GM12873 (cell line): ENCODE data around the gene FAM111B.

Experiments
- TF ChIP-seq, protein P1 (sequence below): IDR thresholded peaks from 2 replicates; pipeline ENCODE4 v1.5.1; 2012; ENCODE audit warnings: low read depth, mild to moderate bottlenecking, moderate library complexity, low read length, control low read depth; ENCODE audit not compliant: insufficient read depth; ENCODE audit errors: missing control alignments

The FAM111B gene

DNA sequence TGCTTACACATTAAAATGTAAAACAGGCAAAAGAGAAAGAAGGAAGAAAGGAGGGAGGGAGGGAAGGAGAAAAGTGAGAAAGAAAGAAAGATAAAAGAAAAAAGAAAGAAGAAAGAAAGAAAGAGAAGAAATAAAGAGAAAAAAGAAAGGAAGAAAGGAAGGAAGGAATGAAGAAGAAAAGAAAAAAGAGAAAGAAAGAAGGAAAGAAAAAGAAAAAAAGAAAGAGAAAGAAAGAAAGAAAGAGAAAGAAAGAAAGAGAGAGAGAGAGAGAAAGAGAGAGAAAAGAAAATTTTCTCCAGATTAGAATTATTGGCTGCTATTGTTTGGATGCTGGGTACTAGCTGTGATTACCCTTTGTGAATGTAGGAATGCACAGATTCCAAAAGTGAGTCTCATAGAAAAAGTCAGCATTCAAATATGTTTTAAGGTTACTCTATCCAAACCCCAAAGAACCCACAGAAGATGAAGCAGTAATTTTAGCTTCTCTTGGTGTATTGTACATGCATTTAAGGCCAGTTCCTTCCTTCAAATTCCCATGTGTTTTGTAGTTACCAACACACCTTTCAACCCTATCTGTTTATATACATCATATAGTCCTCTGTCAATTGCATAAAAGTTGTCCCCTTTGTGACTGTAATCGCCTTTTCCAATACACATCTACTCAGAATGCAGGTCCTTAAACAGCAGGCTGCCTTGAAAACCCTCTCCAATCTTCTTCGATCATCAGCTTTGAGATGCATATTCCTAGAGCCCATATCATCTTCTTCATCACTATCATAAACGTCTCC is 34.8 kb downstream of the FAM111B start:
- TF ChIP-seq, protein P1, sequence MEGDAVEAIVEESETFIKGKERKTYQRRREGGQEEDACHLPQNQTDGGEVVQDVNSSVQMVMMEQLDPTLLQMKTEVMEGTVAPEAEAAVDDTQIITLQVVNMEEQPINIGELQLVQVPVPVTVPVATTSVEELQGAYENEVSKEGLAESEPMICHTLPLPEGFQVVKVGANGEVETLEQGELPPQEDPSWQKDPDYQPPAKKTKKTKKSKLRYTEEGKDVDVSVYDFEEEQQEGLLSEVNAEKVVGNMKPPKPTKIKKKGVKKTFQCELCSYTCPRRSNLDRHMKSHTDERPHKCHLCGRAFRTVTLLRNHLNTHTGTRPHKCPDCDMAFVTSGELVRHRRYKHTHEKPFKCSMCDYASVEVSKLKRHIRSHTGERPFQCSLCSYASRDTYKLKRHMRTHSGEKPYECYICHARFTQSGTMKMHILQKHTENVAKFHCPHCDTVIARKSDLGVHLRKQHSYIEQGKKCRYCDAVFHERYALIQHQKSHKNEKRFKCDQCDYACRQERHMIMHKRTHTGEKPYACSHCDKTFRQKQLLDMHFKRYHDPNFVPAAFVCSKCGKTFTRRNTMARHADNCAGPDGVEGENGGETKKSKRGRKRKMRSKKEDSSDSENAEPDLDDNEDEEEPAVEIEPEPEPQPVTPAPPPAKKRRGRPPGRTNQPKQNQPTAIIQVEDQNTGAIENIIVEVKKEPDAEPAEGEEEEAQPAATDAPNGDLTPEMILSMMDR = no peak

DNA sequence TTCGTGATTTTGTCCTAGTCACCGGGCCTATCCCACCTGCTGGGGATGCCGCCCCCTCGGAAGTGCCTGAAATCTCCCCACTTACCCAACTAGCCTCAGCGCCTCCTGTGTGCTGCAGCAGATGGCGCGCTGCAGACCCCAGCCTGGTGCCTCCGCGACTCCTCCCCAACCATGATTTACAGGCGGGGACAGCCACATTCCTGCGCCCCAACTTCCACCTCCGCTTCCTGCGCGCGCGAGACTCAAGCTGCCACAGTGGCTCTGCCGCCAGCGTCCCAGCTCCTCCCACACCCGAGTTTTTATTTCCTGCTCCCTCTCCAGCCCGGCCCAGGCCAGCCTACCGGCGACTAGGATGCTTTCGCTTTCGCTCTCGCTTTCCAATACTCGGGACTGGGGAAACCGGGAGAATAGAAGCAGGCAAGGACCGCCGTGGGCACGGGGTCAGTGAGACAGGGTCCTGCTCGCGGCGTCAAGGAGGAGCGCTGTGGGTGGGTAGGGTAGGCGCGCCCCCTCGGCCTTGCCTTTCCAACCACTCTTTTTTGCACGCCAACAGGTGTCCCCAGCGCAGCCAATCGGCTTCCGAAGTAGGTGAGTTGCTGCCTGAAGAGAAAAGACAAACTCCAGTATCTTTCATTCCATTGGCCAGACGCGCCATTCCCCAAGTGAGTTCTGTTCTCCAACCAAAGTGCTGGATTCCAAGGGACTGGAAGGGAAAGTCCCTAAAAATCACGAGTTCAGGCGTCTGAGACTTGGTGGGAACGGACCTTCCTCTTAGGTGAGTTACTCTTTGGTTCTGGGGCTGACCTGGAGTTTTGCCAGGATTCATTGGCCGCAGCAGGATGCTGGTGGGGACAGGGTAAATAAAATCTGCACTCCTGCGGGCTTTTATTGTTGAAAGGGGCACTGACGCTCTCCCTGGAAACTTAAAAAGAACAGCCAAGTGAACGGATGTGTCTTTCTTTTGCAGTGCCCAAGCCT is 35.8 kb downstream of the FAM111B start, which contains the start of gene FAM111A:
FAM111A (plus strand) TSS at position 327 of the 978 bp plus-strand sequence. CDS start 6,017 bp downstream, outside the sequence.
- TF ChIP-seq, protein P1 = peak; percentile 38

DNA sequence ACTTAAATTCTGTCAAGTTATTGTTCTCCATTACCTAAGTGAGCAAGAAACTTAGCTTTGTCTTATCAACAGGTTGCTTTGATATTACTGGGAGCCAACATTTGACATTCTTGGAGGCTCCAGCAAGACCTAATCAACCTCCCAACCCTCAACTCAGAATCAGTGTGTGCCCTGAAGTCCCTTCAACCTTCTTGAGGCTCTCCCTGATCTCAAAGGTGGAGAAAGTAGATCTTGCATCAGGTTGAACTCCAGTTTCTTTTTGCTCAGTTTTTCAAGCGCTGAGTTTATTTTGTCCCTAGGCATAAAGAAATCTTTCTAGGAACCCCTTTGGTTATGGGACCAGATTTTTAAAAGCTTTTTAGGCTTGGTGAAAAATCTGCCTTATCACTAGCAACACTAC is 37.1 kb downstream of the FAM111B start:
- TF ChIP-seq, protein P1 = no peak

DNA sequence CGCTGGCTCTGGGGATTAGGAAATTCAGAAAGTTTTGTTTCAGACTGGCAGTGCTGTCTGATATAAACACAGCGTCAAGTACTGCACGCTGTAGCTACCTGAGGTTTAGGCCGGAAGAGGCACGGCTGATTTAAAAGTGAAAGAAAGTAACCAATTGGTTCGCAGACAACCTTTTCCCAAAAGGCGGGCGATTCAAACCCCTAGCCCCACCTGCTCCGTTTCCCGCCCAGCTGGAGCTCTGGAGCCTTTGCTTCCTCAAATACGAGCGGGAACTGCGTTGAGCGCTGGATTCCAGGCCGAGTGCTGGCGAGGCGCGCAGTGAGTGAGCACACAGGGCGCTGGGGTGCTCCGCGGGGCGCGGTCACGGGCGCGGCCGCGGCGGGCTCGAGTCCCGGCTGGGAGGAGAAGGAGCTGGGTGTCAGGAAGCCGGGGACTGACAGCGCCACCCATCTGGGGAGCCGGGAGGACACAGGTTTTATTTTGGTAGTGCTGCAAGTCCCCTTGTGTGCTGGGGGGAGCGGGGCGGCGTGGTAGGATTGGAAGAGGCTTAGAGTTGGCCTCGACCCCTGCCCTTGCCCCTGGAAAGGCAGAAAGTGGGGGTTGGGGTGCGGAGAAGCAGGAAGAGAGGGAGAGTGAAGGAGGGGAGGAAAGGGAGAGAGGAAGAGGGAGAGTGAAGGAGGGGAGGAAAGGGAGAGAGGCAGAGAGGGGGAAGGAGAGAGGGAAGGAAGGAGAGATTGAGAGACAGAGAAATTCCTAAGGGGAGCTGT is 37.7 kb downstream of the FAM111B start:
- TF ChIP-seq, protein P1 = peak; percentile 42

DNA sequence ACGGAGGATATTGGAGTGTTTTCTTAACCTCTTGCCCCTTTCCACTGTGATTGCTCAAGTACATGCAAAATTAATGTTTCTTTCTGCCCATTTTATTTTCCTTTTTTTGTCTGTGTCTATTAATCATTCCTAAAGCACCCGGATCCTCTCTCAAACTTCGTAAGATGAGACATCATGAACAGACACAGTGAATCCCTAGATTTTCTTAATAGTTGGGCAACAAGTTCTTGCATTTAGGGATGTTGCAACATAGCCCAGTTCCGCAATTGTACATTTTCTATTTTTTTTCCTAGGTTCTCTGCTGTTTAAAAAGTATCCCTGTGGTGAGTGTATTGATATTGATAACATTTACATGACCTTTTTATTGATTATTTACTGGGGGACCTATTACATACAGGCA is 38.5 kb downstream of the FAM111B start:
- TF ChIP-seq, protein P1 = no peak

DNA sequence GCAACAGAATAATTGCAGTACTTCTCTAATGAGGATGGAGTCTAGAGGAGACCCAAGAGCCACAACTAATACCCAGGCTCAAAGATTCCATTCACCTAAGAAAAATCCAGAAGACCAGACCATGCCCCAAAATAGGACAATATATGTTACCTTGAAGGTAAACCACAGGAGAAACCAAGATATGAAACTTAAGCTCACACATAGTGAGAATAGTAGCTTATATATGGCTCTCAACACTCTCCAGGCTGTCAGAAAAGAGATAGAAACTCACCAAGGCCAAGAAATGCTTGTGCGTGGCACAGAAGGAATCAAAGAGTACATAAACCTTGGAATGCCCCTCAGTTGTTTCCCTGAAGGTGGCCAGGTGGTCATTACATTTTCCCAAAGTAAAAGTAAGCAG is 44.7 kb downstream of the FAM111B start:
- TF ChIP-seq, protein P1 = no peak
